Skeletal muscle cell (primary cell): ENCODE results near the gene EEA1.

ENCODE experiments used
- DNase-seq: peaks from one replicate; pipeline ENCODE4 v3.0.0-alpha.2; 2010; ENCODE audit warnings: low read depth
- H3K4me3 ChIP-seq: 2 replicates; pipeline ENCODE4 v1.5.1; 2011; ENCODE audit warnings: low read depth, mild to moderate bottlenecking, control low read depth, low read length, moderate library complexity

EEA1 gene

GRCh38 chr12:92942905-92943304 lies 13.8 kb upstream of the EEA1 start:
- DNase-seq = peak; percentile 72
- no peak overlapping the region for H3K4me3 ChIP-seq

- no peak overlapping the region for H3K4me3 ChIP-seq
- no peak for DNase-seq
Measured at GRCh38 chr12:92939116-92939515, 10.0 kb upstream of the EEA1 start.

- H3K4me3 ChIP-seq = no peak overlapping the region
- DNase-seq = no peak
Measured at GRCh38 chr12:92938638-92939037, 9.5 kb upstream of the EEA1 start.

GRCh38 chr12:92938018-92938417 lies 8.9 kb upstream of the EEA1 start:
- H3K4me3 ChIP-seq = no peak overlapping the region
- no peak for DNase-seq

- no peak for DNase-seq
- H3K4me3 ChIP-seq = no peak overlapping the region
Measured at GRCh38 chr12:92933606-92934005, 4.5 kb upstream of the EEA1 start.

GRCh38 chr12:92930421-92930820 lies 1.3 kb upstream of the EEA1 start:
- no peak for DNase-seq
- H3K4me3 ChIP-seq = no peak overlapping the region

GRCh38 chr12:92929983-92930382 lies 888 bp upstream of the EEA1 start:
- DNase-seq = no peak
- H3K4me3 ChIP-seq = peak overlapping the region; percentile 68

- no peak for DNase-seq
Measured at GRCh38 chr12:92928421-92928961, 604 bp downstream of the EEA1 start.

GRCh38 chr12:92927436-92928281 lies 1.4 kb downstream of the EEA1 start:
- peak overlapping the region; percentile 68 for H3K4me3 ChIP-seq
- DNase-seq = no peak

More at GRCh38 chr12:92928421-92928961, 604 bp downstream of the EEA1 start:
- peak overlapping the region; percentile 68 for H3K4me3 ChIP-seq

- peak overlapping the region; percentile 68 for H3K4me3 ChIP-seq
Measured at GRCh38 chr12:92927055-92927435, 2.0 kb downstream of the EEA1 start.

GRCh38 chr12:92926549-92926948 lies 2.5 kb downstream of the EEA1 start:
- H3K4me3 ChIP-seq = peak overlapping the region; percentile 68
- DNase-seq = no peak

More at GRCh38 chr12:92927055-92927435, 2.0 kb downstream of the EEA1 start:
- DNase-seq = no peak

- H3K4me3 ChIP-seq = no peak overlapping the region
- no peak for DNase-seq
Measured at GRCh38 chr12:92921877-92922276, 7.2 kb downstream of the EEA1 start.

- DNase-seq = no peak
- H3K4me3 ChIP-seq = no peak overlapping the region
Measured at GRCh38 chr12:92915365-92915764, 13.7 kb downstream of the EEA1 start.

- no peak overlapping the region for H3K4me3 ChIP-seq
- no peak for DNase-seq
Measured at GRCh38 chr12:92914170-92914569, 14.9 kb downstream of the EEA1 start.

- H3K4me3 ChIP-seq = no peak overlapping the region
- DNase-seq = no peak
Measured at GRCh38 chr12:92912672-92913071, 16.4 kb downstream of the EEA1 start.

- H3K4me3 ChIP-seq = no peak overlapping the region
- no peak for DNase-seq
Measured at GRCh38 chr12:92912052-92912451, 17.0 kb downstream of the EEA1 start.

GRCh38 chr12:92911339-92911738 lies 17.8 kb downstream of the EEA1 start:
- DNase-seq = no peak
- no peak overlapping the region for H3K4me3 ChIP-seq

- H3K4me3 ChIP-seq = no peak overlapping the region
- no peak for DNase-seq
Measured at GRCh38 chr12:92908108-92908507, 21.0 kb downstream of the EEA1 start.

- no peak for DNase-seq
- H3K4me3 ChIP-seq = no peak overlapping the region
Measured at GRCh38 chr12:92905811-92906554, 23.1 kb downstream of the EEA1 start.

- H3K4me3 ChIP-seq = no peak overlapping the region
- no peak for DNase-seq
Measured at GRCh38 chr12:92905258-92905810, 23.8 kb downstream of the EEA1 start.
